ENCODE data around the gene PLD1.

The PLD1 gene

GRCh38 chr3:171804618-171805389 is 5.5 kb downstream of the PLD1 start:
- TF ChIP-seq REST (IDR thresholded peaks at IDR 0.05; ENCODE audit: insufficient read depth in 1 of 2, low read depth in 2 of 2, low read length in 2 of 2) (no peak), FOXP2 (optimal IDR thresholded peaks at IDR 0.05; ENCODE audit: borderline replicate concordance, extremely low read depth, extremely low read length, insufficient read depth) (no peak), POLR2AphosphoS5 (IDR thresholded peaks at IDR 0.05; ENCODE audit: low read depth, low read length) (no peak), TAF1 (IDR thresholded peaks at IDR 0.05; ENCODE audit: borderline replicate concordance, insufficient read depth, low read length) (no peak), SIN3A (IDR thresholded peaks at IDR 0.05; ENCODE audit: borderline replicate concordance, insufficient read depth, low read length) (no peak)

- TF ChIP-seq SIN3A (IDR thresholded peaks at IDR 0.05; ENCODE audit: borderline replicate concordance, insufficient read depth, low read length), result no peak
- TF ChIP-seq FOXP2 (optimal IDR thresholded peaks at IDR 0.05; ENCODE audit: borderline replicate concordance, extremely low read depth, extremely low read length, insufficient read depth), result no peak
- no peak for TF ChIP-seq REST (IDR thresholded peaks at IDR 0.05; ENCODE audit: insufficient read depth in 1 of 2, low read depth in 2 of 2, low read length in 2 of 2)
- TF ChIP-seq TAF1 (IDR thresholded peaks at IDR 0.05; ENCODE audit: borderline replicate concordance, insufficient read depth, low read length), result no peak
- no peak for TF ChIP-seq POLR2AphosphoS5 (IDR thresholded peaks at IDR 0.05; ENCODE audit: low read depth, low read length)
Measured at GRCh38 chr3:171803044-171803443, 7.2 kb downstream of the PLD1 start.

- TF ChIP-seq FOXP2 (optimal IDR thresholded peaks at IDR 0.05; ENCODE audit: borderline replicate concordance, extremely low read depth, extremely low read length, insufficient read depth) (no peak), SIN3A (IDR thresholded peaks at IDR 0.05; ENCODE audit: borderline replicate concordance, insufficient read depth, low read length) (no peak)
Measured at GRCh38 chr3:171802590-171802956, 7.7 kb downstream of the PLD1 start.

GRCh38 chr3:171801738-171802589 is 8.3 kb downstream of the PLD1 start:
- TF ChIP-seq TAF1 (IDR thresholded peaks at IDR 0.05; ENCODE audit: borderline replicate concordance, insufficient read depth, low read length) (no peak), REST (IDR thresholded peaks at IDR 0.05; ENCODE audit: insufficient read depth in 1 of 2, low read depth in 2 of 2, low read length in 2 of 2) (no peak), SIN3A (IDR thresholded peaks at IDR 0.05; ENCODE audit: borderline replicate concordance, insufficient read depth, low read length) (no peak), POLR2AphosphoS5 (IDR thresholded peaks at IDR 0.05; ENCODE audit: low read depth, low read length) (no peak)

- no peak for TF ChIP-seq SIN3A (IDR thresholded peaks at IDR 0.05; ENCODE audit: borderline replicate concordance, insufficient read depth, low read length)
- TF ChIP-seq POLR2AphosphoS5 (IDR thresholded peaks at IDR 0.05; ENCODE audit: low read depth, low read length), result no peak
- TF ChIP-seq REST (IDR thresholded peaks at IDR 0.05; ENCODE audit: insufficient read depth in 1 of 2, low read depth in 2 of 2, low read length in 2 of 2), result no peak
- TF ChIP-seq FOXP2 (optimal IDR thresholded peaks at IDR 0.05; ENCODE audit: borderline replicate concordance, extremely low read depth, extremely low read length, insufficient read depth), result no peak
- TF ChIP-seq TAF1 (IDR thresholded peaks at IDR 0.05; ENCODE audit: borderline replicate concordance, insufficient read depth, low read length), result no peak
Measured at GRCh38 chr3:171799501-171799900, 10.8 kb downstream of the PLD1 start.
